GM23338 (cell line): Measurements from ENCODE around the gene AZGP1. TPM values are rescaled to one million over a fixed set of nuclear protein-coding genes. Genes with fewer than 3 reads are reported as not detected.

ENCODE experiments used
- ATAC-seq: fragments of 200-7000 bp; cut with Tn5 transposase; 3 replicates; pipeline ENCODE4 v1.9.1; 2020
- DNase-seq: peaks from one replicate; pipeline ENCODE4 v3.0.0-alpha.2; 2015; ENCODE audit warnings: low spot score
- H2AFZ ChIP-seq: fragments of 200-600 bp; sonication (generic); 2 replicates; pipeline ENCODE4 v1.8.0; 2016; ENCODE audit warnings: antibody characterized with exemption, mild to moderate bottlenecking, moderate library complexity
- H3F3A ChIP-seq: fragments of 200-600 bp; sonication (generic); replicated peaks from 2 replicates; pipeline ENCODE4 v1.8.0; 2017; ENCODE audit warnings: antibody characterized with exemption, mixed run types, low read depth
- H3K27ac ChIP-seq: fragments of 200-600 bp; sonication (generic); 2 replicates; pipeline ENCODE4 v1.6.1; 2016; ENCODE audit warnings: low read depth
- H3K27me3 ChIP-seq: fragments of 200-600 bp; sonication (generic); 2 replicates; pipeline ENCODE4 v1.8.0; 2016; ENCODE audit warnings: mild to moderate bottlenecking, mixed run types, moderate library complexity; ENCODE audit not compliant: insufficient read depth
- H3K36me3 ChIP-seq: fragments of 200-600 bp; sonication (generic); 2 replicates; pipeline ENCODE4 v1.8.0; 2016; ENCODE audit warnings: mild to moderate bottlenecking; ENCODE audit not compliant: insufficient read depth
- H3K4me1 ChIP-seq: fragments of 200-600 bp; sonication (generic); 2 replicates; pipeline ENCODE4 v1.8.0; 2016; ENCODE audit warnings: mild to moderate bottlenecking, moderate library complexity; ENCODE audit not compliant: insufficient read depth
- H3K4me2 ChIP-seq: fragments of 200-600 bp; sonication (generic); 2 replicates; pipeline ENCODE4 v1.7.1; 2017; ENCODE audit warnings: mixed run types
- H3K4me3 ChIP-seq: fragments of 200-600 bp; sonication (generic); 2 replicates; pipeline ENCODE4 v1.6.1; 2016; ENCODE audit warnings: mixed run types
- H3K79me2 ChIP-seq: fragments of 200-600 bp; sonication (generic); replicated peaks from 2 replicates; pipeline ENCODE4 v1.8.0; 2017; ENCODE audit warnings: mild to moderate bottlenecking; ENCODE audit not compliant: insufficient read depth
- H3K9me2 ChIP-seq: fragments of 200-600 bp; sonication (generic); 2 replicates; pipeline ENCODE4 v1.8.0; 2017; ENCODE audit not compliant: insufficient read depth
- H4K20me1 ChIP-seq: fragments of 200-600 bp; sonication (generic); replicated peaks from 2 replicates; pipeline ENCODE4 v1.8.0; 2017; ENCODE audit warnings: mild to moderate bottlenecking; ENCODE audit not compliant: insufficient read depth
- H3K27ac Mint-ChIP-seq: 2 replicates; pipeline ENCODE4 v1.8.0; 2020; ENCODE audit warnings: inconsistent platforms, mild to moderate bottlenecking, moderate library complexity, mixed read lengths
- H3K27me3 Mint-ChIP-seq: 3 replicates; pipeline ENCODE4 v1.8.0; 2022; ENCODE audit warnings: low read depth, mild to moderate bottlenecking, moderate library complexity, mixed read lengths, inconsistent platforms; ENCODE audit not compliant: insufficient read depth, poor library complexity
- H3K36me3 Mint-ChIP-seq: 3 replicates; pipeline ENCODE4 v1.8.0; 2021; ENCODE audit warnings: low read depth, mild to moderate bottlenecking, inconsistent platforms, moderate library complexity, mixed read lengths
- H3K4me1 Mint-ChIP-seq: 3 replicates; pipeline ENCODE4 v1.8.0; 2020; ENCODE audit warnings: mild to moderate bottlenecking, inconsistent platforms, mixed read lengths
- H3K4me3 Mint-ChIP-seq: 3 replicates; pipeline ENCODE4 v1.8.0; 2021; ENCODE audit warnings: moderate library complexity, mild to moderate bottlenecking, inconsistent platforms, mixed read lengths
- H3K9me3 Mint-ChIP-seq: 3 replicates; pipeline ENCODE4 v1.8.0; 2020; ENCODE audit warnings: moderate library complexity, mild to moderate bottlenecking, inconsistent platforms, mixed read lengths
- CREB1 ChIP-seq: fragments of 250-450 bp; sonication (Bioruptor Pico); IDR thresholded peaks from 2 replicates; pipeline ENCODE4 v1.5.0; 2020; ENCODE audit warnings: low read depth, mild to moderate bottlenecking, moderate library complexity
- EZH2 ChIP-seq: fragments of 200-600 bp; sonication (generic); IDR thresholded peaks from one replicate; pipeline ENCODE4 v1.8.0; 2017; ENCODE audit warnings: antibody characterized with exemption, mild to moderate bottlenecking, low read depth; ENCODE audit not compliant: unreplicated experiment
- EZH2phosphoT487 ChIP-seq: fragments of 200-600 bp; sonication (generic); IDR thresholded peaks from one replicate; pipeline ENCODE4 v1.8.1; 2018; ENCODE audit warnings: antibody characterized with exemption; ENCODE audit not compliant: unreplicated experiment
- JUNB ChIP-seq: IDR thresholded peaks from one replicate; pipeline ENCODE4 v1.6.1; 2016; ENCODE audit warnings: antibody characterized with exemption; ENCODE audit not compliant: unreplicated experiment
- POLR2AphosphoS5 ChIP-seq: IDR thresholded peaks from 2 replicates; pipeline ENCODE4 v1.6.1; 2016; ENCODE audit warnings: antibody characterized with exemption, low read depth
- STAT1 ChIP-seq: IDR thresholded peaks from one replicate; pipeline ENCODE4 v1.6.1; 2016; ENCODE audit warnings: antibody characterized with exemption; ENCODE audit not compliant: unreplicated experiment
- ZNF114 ChIP-seq: fragments of 250-450 bp; sonication (Bioruptor Pico); IDR thresholded peaks from 2 replicates; pipeline ENCODE4 v1.5.0; 2020; ENCODE audit warnings: mild to moderate bottlenecking, moderate library complexity
- ZNF331 ChIP-seq: fragments of 250-450 bp; sonication (Bioruptor Pico); IDR thresholded peaks from 2 replicates; pipeline ENCODE4 v1.5.0; 2020; ENCODE audit warnings: low read depth, mild to moderate bottlenecking, moderate library complexity
- polyA plus RNA-seq: library from polyadenylated mRNA; unstranded; fragments of >200 nt; fragmentation: Nextera tagmentation; extraction: Ambion mirVana; gene quantifications from 2 replicates; pipeline ENCODE4 v1.2.1, GENCODE V29; 2016
- total RNA-seq: library from RNA; depleted of rRNA; stranded (reverse); fragments of >200 nt; shearing (Covaris generic); gene quantifications from 2 replicates; pipeline ENCODE4 v1.2.3, GENCODE V29; 2014
- TF ChIP-seq, protein P1 (sequence below): fragments of 250-450 bp; sonication (Bioruptor Pico); IDR thresholded peaks from 2 replicates; pipeline ENCODE4 v1.5.0; 2020; ENCODE audit warnings: mild to moderate bottlenecking, moderate library complexity
- TF ChIP-seq, protein P2 (sequence below): IDR thresholded peaks from one replicate; pipeline ENCODE4 v1.6.1; 2018; ENCODE audit warnings: antibody characterized with exemption; ENCODE audit not compliant: unreplicated experiment
- TF ChIP-seq, protein P3 (sequence below), 2 experiments: fragments of 200-600 bp in 1 of 2; sonication (generic) in 1 of 2; conservative IDR thresholded peaks; 2 replicates each; pipeline versions ENCODE4 v1.5.1 to v1.6.1; 2016 to 2017; ENCODE audit warnings: antibody characterized with exemption in 2 of 2, low read depth in 2 of 2, mild to moderate bottlenecking in 2 of 2, moderate library complexity in 1 of 2
- TF ChIP-seq, protein P4 (sequence below): IDR thresholded peaks from 2 replicates; pipeline ENCODE4 v1.6.1; 2016; ENCODE audit warnings: antibody characterized with exemption

The AZGP1 gene
- total and polyA plus RNA-seq, 2 experiments from 2014 or later: 0.17 to 1.3 TPM

DNA sequence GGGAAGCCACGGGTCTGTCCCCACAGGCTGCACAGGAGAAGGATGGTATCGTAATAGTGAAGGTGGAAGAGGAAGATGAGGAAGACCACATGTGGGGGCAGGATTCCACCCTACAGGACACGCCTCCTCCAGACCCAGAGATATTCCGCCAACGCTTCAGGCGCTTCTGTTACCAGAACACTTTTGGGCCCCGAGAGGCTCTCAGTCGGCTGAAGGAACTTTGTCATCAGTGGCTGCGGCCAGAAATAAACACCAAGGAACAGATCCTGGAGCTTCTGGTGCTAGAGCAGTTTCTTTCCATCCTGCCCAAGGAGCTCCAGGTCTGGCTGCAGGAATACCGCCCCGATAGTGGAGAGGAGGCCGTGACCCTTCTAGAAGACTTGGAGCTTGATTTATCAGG lies 47.7 kb upstream of the AZGP1 start (continued):
- TF ChIP-seq, protein P1, sequence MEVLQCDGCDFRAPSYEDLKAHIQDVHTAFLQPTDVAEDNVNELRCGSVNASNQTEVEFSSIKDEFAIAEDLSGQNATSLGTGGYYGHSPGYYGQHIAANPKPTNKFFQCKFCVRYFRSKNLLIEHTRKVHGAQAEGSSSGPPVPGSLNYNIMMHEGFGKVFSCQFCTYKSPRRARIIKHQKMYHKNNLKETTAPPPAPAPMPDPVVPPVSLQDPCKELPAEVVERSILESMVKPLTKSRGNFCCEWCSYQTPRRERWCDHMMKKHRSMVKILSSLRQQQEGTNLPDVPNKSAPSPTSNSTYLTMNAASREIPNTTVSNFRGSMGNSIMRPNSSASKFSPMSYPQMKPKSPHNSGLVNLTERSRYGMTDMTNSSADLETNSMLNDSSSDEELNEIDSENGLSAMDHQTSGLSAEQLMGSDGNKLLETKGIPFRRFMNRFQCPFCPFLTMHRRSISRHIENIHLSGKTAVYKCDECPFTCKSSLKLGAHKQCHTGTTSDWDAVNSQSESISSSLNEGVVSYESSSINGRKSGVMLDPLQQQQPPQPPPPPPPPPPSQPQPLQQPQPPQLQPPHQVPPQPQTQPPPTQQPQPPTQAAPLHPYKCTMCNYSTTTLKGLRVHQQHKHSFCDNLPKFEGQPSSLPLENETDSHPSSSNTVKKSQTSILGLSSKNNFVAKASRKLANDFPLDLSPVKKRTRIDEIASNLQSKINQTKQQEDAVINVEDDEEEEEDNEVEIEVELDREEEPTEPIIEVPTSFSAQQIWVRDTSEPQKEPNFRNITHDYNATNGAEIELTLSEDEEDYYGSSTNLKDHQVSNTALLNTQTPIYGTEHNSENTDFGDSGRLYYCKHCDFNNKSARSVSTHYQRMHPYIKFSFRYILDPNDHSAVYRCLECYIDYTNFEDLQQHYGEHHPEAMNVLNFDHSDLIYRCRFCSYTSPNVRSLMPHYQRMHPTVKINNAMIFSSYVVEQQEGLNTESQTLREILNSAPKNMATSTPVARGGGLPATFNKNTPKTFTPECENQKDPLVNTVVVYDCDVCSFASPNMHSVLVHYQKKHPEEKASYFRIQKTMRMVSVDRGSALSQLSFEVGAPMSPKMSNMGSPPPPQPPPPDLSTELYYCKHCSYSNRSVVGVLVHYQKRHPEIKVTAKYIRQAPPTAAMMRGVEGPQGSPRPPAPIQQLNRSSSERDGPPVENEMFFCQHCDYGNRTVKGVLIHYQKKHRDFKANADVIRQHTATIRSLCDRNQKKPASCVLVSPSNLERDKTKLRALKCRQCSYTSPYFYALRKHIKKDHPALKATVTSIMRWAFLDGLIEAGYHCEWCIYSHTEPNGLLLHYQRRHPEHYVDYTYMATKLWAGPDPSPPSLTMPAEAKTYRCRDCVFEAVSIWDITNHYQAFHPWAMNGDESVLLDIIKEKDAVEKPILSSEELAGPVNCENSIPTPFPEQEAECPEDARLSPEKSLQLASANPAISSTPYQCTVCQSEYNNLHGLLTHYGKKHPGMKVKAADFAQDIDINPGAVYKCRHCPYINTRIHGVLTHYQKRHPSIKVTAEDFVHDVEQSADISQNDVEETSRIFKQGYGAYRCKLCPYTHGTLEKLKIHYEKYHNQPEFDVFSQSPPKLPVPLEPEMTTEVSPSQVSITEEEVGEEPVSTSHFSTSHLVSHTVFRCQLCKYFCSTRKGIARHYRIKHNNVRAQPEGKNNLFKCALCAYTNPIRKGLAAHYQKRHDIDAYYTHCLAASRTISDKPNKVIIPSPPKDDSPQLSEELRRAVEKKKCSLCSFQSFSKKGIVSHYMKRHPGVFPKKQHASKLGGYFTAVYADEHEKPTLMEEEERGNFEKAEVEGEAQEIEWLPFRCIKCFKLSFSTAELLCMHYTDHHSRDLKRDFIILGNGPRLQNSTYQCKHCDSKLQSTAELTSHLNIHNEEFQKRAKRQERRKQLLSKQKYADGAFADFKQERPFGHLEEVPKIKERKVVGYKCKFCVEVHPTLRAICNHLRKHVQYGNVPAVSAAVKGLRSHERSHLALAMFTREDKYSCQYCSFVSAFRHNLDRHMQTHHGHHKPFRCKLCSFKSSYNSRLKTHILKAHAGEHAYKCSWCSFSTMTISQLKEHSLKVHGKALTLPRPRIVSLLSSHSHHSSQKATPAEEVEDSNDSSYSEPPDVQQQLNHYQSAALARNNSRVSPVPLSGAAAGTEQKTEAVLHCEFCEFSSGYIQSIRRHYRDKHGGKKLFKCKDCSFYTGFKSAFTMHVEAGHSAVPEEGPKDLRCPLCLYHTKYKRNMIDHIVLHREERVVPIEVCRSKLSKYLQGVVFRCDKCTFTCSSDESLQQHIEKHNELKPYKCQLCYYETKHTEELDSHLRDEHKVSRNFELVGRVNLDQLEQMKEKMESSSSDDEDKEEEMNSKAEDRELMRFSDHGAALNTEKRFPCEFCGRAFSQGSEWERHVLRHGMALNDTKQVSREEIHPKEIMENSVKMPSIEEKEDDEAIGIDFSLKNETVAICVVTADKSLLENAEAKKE (CRISPR knock-in tag): no peak
- TF ChIP-seq POLR2AphosphoS5 (no peak), ZNF114 (CRISPR knock-in tag) (no peak), ZNF331 (CRISPR knock-in tag) (no peak), STAT1 (no peak)

DNA sequence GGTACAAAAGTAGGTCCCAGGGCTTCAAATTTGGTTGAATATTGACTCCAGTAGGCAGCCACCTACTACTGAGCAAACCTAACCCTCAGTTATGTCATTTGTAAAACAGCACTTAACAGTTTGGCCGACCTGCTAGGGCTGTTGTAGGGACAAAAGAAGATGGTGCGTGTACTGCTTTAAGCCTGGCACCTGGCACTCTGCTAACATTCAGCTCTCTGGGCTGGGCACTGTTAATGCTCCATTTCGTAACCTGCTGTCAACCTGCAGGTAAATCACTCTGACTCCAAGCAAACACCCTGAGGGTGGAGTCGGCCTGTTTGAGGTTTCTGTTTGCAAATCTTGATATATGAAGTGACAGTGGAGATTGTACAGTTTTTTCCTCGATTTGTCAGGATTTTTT lies 46.8 kb upstream of the AZGP1 start:
- H3K27ac ChIP-seq: no peak overlapping the region
- H4K20me1 ChIP-seq: peaks cover 13% of the 10 kb centered on the region
- ATAC-seq (no peak), DNase-seq (no peak)
- no peak overlapping the region for H3K4me2 ChIP-seq
- peaks cover 5% of the 10 kb centered on the region; the same call in 1 of the 2 replicates for H3F3A ChIP-seq
- H3K27me3 Mint-ChIP-seq: peaks cover 10% of the 10 kb centered on the region
- peaks cover 26% of the 10 kb centered on the region for H3K36me3 ChIP-seq
- peaks cover 2% of the 10 kb centered on the region; the same call in 1 of the 2 replicates for H3K9me2 ChIP-seq
- H3K4me3 Mint-ChIP-seq: no peak overlapping the region
- no peaks in the 10 kb centered on the region for H3K4me1 ChIP-seq
- H3K4me1 Mint-ChIP-seq: peaks cover 3% of the 10 kb centered on the region; the same call in 2 of the 3 replicates
- H3K4me3 ChIP-seq: no peak overlapping the region
- H2AFZ ChIP-seq: no peak overlapping the region
- no peak overlapping the region for H3K27ac Mint-ChIP-seq
- no peaks in the 10 kb centered on the region for H3K27me3 ChIP-seq
- H3K36me3 Mint-ChIP-seq: peaks cover 55% of the 10 kb centered on the region
- peaks cover 47% of the 10 kb centered on the region for H3K79me2 ChIP-seq
- H3K9me3 Mint-ChIP-seq: no peaks in the 10 kb centered on the region
- TF ChIP-seq EZH2phosphoT487: no peak
- no peak for TF ChIP-seq JUNB
- TF ChIP-seq STAT1: no peak
- TF ChIP-seq, protein P2, sequence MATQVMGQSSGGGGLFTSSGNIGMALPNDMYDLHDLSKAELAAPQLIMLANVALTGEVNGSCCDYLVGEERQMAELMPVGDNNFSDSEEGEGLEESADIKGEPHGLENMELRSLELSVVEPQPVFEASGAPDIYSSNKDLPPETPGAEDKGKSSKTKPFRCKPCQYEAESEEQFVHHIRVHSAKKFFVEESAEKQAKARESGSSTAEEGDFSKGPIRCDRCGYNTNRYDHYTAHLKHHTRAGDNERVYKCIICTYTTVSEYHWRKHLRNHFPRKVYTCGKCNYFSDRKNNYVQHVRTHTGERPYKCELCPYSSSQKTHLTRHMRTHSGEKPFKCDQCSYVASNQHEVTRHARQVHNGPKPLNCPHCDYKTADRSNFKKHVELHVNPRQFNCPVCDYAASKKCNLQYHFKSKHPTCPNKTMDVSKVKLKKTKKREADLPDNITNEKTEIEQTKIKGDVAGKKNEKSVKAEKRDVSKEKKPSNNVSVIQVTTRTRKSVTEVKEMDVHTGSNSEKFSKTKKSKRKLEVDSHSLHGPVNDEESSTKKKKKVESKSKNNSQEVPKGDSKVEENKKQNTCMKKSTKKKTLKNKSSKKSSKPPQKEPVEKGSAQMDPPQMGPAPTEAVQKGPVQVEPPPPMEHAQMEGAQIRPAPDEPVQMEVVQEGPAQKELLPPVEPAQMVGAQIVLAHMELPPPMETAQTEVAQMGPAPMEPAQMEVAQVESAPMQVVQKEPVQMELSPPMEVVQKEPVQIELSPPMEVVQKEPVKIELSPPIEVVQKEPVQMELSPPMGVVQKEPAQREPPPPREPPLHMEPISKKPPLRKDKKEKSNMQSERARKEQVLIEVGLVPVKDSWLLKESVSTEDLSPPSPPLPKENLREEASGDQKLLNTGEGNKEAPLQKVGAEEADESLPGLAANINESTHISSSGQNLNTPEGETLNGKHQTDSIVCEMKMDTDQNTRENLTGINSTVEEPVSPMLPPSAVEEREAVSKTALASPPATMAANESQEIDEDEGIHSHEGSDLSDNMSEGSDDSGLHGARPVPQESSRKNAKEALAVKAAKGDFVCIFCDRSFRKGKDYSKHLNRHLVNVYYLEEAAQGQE: no peak
- TF ChIP-seq, protein P3, sequence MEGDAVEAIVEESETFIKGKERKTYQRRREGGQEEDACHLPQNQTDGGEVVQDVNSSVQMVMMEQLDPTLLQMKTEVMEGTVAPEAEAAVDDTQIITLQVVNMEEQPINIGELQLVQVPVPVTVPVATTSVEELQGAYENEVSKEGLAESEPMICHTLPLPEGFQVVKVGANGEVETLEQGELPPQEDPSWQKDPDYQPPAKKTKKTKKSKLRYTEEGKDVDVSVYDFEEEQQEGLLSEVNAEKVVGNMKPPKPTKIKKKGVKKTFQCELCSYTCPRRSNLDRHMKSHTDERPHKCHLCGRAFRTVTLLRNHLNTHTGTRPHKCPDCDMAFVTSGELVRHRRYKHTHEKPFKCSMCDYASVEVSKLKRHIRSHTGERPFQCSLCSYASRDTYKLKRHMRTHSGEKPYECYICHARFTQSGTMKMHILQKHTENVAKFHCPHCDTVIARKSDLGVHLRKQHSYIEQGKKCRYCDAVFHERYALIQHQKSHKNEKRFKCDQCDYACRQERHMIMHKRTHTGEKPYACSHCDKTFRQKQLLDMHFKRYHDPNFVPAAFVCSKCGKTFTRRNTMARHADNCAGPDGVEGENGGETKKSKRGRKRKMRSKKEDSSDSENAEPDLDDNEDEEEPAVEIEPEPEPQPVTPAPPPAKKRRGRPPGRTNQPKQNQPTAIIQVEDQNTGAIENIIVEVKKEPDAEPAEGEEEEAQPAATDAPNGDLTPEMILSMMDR (conservative IDR thresholded peaks at IDR 0.05; ENCODE audit: low read depth in 2 of 2): no peak
- TF ChIP-seq POLR2AphosphoS5: no peak
- no peak for TF ChIP-seq CREB1 (CRISPR knock-in tag)
- no peak for TF ChIP-seq EZH2
- TF ChIP-seq, protein P4, sequence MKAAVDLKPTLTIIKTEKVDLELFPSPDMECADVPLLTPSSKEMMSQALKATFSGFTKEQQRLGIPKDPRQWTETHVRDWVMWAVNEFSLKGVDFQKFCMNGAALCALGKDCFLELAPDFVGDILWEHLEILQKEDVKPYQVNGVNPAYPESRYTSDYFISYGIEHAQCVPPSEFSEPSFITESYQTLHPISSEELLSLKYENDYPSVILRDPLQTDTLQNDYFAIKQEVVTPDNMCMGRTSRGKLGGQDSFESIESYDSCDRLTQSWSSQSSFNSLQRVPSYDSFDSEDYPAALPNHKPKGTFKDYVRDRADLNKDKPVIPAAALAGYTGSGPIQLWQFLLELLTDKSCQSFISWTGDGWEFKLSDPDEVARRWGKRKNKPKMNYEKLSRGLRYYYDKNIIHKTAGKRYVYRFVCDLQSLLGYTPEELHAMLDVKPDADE: no peak
- no peak for TF ChIP-seq ZNF114 (CRISPR knock-in tag)
- TF ChIP-seq ZNF331 (CRISPR knock-in tag): no peak
